GM21367 (cell line): ENCODE results near the gene HEPN1.

Source experiments
- ATAC-seq: cut with Tn5 transposase; IDR thresholded peaks from one replicate; pipeline ENCODE4 v1.9.1; 2021; ENCODE audit not compliant: unreplicated experiment

The HEPN1 gene

DNA sequence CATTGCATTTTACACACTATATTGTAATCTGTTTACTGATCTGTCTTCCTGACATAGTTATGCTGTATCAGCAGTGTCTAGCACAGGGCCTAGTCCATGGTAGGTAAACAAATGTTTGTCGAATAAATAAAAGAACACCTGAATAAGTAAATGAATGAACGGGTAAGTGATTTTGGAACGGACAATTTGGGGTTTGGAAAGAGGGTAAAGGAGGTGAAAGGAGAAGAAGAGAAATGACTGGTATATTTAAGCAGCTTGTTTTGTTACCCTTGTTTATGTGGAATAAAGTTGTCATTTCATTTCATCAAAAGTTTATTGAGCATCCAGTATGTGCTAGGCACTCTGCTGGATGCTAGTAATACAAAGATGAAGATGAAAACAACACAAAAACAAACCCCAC, at the start of gene HEPN1:
Gene HEPN1, plus strand, starts transcription at position 301 of the 400 bp plus-strand sequence.
- no peak for ATAC-seq

GRCh38 chr11:124869331-124869730, 49.7 kb upstream of the HEPN1 start:
- no peak for ATAC-seq

DNA sequence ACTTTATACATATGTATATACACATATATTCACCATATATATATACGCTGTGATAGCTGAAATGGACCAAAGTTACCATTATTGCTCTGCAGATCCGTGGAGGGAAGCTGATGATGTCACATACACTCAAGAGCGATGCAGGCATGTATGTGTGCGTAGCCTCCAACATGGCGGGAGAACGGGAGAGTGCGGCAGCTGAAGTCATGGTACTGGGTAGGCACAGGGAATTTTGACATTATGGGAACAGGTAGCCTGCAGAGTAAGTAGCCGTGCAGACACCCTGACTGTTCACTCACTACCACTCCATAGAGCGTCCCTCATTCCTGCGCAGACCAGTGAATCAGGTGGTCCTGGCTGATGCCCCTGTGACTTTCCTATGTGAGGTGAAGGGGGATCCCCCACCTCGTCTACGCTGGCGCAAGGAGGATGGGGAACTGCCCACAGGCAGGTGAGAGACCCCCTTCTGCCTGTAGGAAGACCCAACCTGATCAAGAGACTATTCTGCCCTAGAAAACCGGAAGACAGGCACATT, 49.1 kb upstream of the HEPN1 start:
- ATAC-seq = no peak

DNA sequence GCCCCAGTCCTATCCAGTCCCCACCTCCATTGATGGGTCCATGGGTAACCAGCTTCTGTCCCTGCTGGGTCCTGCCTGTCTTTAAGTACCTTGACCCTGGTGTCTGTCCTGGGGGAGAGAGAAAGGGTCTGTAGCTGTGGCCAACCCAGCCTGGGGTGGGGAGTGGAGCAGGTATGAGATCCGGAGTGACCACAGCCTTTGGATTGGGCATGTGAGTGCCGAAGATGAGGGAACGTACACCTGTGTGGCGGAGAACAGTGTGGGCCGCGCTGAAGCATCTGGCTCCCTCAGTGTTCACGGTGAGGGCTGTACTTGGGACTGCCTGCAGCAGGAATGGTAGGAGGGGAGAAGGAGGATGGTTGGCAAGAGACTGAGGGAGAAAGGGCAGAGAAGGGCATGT, 48.6 kb upstream of the HEPN1 start:
- no peak for ATAC-seq

- no peak for ATAC-seq
Observed at GRCh38 chr11:124872280-124872679, 46.8 kb upstream of the HEPN1 start.

DNA sequence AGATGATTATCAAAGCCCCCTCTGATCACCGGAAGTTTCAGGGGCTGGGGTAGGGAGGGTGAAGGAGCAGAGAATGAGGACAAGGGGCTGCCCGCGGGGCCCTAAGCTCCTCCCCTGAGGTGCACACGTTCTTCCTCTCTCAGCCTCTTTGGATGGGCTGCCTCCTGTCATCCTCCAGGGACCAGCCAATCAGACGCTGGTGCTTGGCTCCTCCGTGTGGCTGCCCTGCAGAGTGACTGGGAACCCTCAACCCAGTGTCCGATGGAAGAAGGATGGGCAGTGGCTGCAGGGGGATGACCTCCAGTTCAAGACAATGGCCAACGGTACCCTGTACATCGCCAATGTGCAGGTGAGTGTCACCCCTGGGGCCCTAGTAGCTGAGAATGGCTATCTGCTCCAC, 46.3 kb upstream of the HEPN1 start:
- no peak for ATAC-seq

GRCh38 chr11:124873951-124874350, 45.1 kb upstream of the HEPN1 start:
- no peak for ATAC-seq

- ATAC-seq = no peak
Observed at GRCh38 chr11:124874571-124875255, 44.3 kb upstream of the HEPN1 start.

DNA sequence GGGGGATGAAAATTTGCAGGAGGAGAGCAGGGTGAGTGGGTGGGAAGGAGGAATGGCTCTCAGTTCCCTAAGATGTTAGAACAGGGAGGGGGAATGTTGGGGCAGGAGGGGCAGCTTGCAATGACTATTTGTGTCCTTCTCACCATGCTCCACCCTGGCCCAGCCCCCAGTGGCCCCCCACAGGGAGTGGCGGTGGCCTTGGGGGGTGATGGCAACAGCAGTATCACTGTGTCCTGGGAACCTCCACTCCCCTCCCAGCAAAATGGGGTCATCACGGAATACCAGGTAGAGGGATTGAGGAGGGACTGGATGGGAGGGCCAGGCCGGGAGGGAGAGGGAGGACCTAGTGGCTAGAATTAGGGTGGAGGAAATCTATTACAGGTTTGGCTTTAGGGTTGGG, 43.6 kb upstream of the HEPN1 start:
- no peak for ATAC-seq

- ATAC-seq = peak; percentile 93
Observed at GRCh38 chr11:124875943-124876817, 42.9 kb upstream of the HEPN1 start.

GRCh38 chr11:124876818-124877630, 42.0 kb upstream of the HEPN1 start:
- ATAC-seq = no peak

- no peak for ATAC-seq
Observed at GRCh38 chr11:124877631-124877909, 41.5 kb upstream of the HEPN1 start.

DNA sequence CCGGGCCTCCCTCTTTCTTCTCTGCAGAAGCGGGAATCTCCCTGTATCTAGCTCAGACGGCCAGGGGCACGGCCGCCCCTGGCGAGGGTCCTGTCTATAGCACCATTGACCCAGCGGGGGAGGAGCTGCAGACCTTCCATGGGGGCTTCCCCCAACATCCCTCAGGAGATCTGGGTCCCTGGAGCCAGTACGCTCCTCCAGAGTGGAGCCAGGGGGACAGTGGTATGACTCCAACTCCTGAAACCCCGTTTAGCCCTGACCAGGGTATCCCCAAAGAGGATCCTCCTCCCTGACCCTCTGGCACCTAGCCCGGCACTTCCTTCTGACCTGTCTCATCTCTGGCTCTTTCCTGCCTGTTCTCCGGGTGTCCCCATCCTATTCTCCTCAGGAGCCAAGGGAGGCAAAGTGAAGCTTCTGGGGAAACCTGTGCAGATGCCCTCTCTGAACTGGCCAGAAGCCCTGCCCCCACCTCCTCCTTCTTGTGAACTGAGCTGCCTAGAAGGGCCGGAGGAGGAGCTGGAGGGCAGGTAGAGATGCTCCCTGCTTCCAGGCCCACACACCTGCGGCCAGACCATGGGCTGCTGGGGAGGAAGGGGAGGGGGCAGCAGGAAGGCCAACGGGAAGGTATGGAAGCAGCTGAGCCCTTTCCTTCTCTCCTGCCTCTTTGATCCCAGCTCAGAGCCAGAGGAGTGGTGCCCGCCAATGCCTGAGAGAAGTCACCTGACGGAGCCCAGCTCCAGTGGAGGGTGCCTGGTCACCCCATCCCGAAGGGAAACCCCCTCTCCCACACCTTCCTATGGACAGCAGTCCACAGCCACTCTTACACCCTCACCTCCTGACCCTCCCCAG, 40.9 kb upstream of the HEPN1 start:
- no peak for ATAC-seq

- no peak for ATAC-seq
Observed at GRCh38 chr11:124878759-124879492, 40.1 kb upstream of the HEPN1 start.

- no peak for ATAC-seq
Observed at GRCh38 chr11:124879493-124880289, 39.4 kb upstream of the HEPN1 start.

DNA sequence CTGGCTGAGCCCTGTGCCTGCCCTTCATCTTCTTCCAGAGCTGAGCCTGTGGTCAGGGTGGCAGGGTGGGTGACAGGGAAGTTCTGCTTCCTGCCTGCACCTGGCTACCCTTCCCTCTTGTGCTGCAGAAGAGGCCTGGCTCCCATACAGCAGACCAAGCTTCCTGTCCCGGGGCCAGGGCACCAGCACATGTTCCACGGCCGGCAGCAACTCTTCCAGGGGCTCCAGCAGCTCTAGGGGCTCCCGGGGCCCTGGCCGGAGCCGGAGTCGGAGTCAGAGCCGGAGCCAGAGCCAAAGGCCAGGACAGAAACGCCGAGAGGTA, 38.8 kb upstream of the HEPN1 start:
- ATAC-seq = no peak

DNA sequence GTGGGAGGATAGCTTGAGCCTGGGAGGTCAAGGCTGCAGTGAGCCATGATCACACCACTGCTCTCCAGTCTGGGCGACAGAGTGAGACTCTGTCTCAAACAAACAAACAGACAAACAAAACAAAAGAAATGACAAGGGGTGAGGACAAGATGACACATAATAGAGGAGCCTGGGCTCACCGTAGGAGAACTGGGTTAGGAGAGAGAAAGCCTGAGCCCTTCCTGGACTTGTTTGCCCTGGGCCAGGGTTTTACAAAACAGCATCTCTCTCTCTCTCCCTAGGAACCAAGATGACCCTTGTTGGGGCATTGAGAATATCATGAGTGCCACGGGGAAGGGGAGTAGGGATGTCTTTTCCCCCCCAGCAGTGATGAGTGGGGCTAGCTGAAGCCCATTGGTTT, 38.1 kb upstream of the HEPN1 start:
- no peak for ATAC-seq

GRCh38 chr11:124882339-124883071, 36.5 kb upstream of the HEPN1 start:
- ATAC-seq = no peak

GRCh38 chr11:124884340-124884739, 34.7 kb upstream of the HEPN1 start:
- ATAC-seq = no peak
